Left ventricle myocardium superior (tissue), 1 donor: Measurements from ENCODE around the gene NKD2. TPM values are rescaled to one million over a fixed set of nuclear protein-coding genes. Genes with fewer than 3 reads are reported as not detected.
"Not testable (repeated sequence)": the region's sequence is repeated elsewhere in the genome, so short reads cannot be mapped to it uniquely, and the experiment has no call there.

ENCODE experiments used
- ATAC-seq: fragments of 200-7000 bp; cut with Tn5 transposase; one replicate; pipeline ENCODE4 v1.9.1; 2020; ENCODE audit warnings: mild to moderate bottlenecking, moderate library complexity
- DNase-seq: peaks from one replicate; pipeline ENCODE4 v3.0.0-alpha.2; 2020
- intact Hi-C: fragments of 100-400 bp; cut with micrococcal nuclease; formaldehyde crosslinking; loops from one replicate; pipeline ENCODE4 v1.11.0; 2022
- total RNA-seq: library from RNA; stranded (reverse); fragmentation: NEBNext Ultra II Directional; extraction: Animal tissue kit (Norgen Biotek cat#: 25700); gene quantifications from one replicate; pipeline ENCODE4 v1.2.1, GENCODE V29; 2021
- donor health status: DM: no; HTN: yes; CAD: no; lungs with severe emphysema.

The NKD2 gene
- total RNA-seq, 1 donor from 2014 or later = 3.4 TPM

GRCh38 chr5:1059884-1060263, 51.3 kb downstream of the NKD2 start:
- no peak for ATAC-seq
- intact Hi-C loops = no loop called here
- no peak for DNase-seq

- intact Hi-C loops = no loop called here
- DNase-seq (no peak), ATAC-seq (no peak)
Measured at GRCh38 chr5:1060535-1060981, 52.0 kb downstream of the NKD2 start.

DNA sequence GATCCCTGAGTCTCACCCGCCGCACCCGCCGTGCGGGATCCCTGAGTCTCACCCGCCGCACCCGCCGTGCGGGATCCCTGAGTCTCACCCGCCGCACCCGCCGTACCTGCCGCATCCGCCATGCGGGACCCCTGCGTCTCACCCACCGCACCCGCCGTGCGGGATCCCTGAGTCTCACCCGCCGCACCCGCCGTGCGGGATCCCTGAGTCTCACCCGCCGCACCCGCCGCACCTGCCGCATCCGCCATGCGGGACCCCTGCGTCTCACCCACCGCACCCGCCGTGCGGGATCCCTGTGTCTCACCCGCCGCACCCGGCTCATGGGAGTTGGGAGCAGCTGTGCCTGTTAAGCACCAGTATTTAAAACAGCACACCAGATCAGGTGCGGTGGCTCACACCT, 52.7 kb downstream of the NKD2 start:
- DNase-seq, intact Hi-C loops, ATAC-seq: not testable (repeated sequence)

- no peak for ATAC-seq
- intact Hi-C loops = no loop called here
- no peak for DNase-seq
Measured at GRCh38 chr5:1061916-1062315, 53.3 kb downstream of the NKD2 start.

- ATAC-seq (no peak), DNase-seq (no peak)
- intact Hi-C loops = no loop called here
Measured at GRCh38 chr5:1062761-1063568, 54.4 kb downstream of the NKD2 start.

GRCh38 chr5:1063661-1064382, 55.2 kb downstream of the NKD2 start:
- ATAC-seq (no peak), DNase-seq (peak; percentile 34)
- intact Hi-C loops = no loop called here

GRCh38 chr5:1064383-1065142, 56.0 kb downstream of the NKD2 start:
- ATAC-seq = no peak
- no peak for DNase-seq
- intact Hi-C loops = no loop called here

- DNase-seq (no peak), ATAC-seq (no peak)
- intact Hi-C loops = no loop called here
Measured at GRCh38 chr5:1065143-1065750, 56.6 kb downstream of the NKD2 start.

GRCh38 chr5:1065891-1066650, 57.5 kb downstream of the NKD2 start:
- ATAC-seq = no peak
- no peak for DNase-seq
- intact Hi-C loops = no loop called here

- intact Hi-C loops = no loop called here
- DNase-seq (no peak), ATAC-seq (no peak)
Measured at GRCh38 chr5:1066676-1067075, 58.1 kb downstream of the NKD2 start.

DNA sequence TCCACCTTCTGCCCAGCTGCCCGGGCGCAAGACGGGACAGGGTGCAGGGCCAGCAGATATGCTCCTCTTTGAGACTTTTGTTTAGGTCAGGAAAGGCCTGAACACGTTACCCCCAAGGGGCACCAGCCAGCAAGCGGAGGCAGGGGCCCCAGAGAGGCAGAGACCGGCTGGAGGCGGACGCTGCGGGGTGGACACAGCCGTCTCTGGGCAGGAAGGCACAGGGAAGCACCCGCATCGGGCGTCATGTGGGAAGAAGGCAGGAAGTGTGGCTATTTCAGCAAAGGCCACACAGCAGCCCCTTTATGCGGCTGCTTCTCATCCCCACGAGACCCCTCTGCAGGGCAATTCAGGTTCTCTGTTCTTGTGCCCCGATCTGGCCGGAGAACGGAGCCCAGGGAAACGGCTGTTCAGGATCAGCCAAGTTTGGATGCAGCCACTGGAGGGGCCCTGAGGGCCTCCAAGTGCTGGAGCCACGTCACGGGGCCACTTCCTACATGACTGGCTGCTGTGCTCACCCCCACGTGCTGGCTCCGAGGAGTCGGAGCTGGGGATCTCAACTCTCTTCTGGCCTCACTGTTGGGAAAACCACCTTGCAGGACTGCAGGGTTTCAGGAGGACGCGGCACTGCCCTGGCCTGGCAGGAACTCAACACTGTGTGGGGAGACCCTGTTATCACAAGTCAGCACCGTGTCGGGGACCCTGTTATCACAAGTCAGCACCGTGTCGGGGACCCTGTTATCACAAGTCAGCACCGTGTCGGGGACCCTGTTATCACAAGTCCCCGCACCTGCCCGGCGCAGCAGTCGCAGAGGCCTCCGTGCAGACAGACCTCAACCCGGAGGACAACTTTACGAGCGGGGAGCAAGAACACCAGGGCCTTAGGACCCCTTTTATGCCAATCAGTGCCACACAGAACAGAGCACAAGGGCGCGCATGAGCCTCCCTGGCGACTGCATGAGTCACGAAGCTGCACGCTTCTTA, 58.8 kb downstream of the NKD2 start:
- intact Hi-C loops = no loop called here
- ATAC-seq (peak; percentile 57), DNase-seq (peak; percentile 51)

DNA sequence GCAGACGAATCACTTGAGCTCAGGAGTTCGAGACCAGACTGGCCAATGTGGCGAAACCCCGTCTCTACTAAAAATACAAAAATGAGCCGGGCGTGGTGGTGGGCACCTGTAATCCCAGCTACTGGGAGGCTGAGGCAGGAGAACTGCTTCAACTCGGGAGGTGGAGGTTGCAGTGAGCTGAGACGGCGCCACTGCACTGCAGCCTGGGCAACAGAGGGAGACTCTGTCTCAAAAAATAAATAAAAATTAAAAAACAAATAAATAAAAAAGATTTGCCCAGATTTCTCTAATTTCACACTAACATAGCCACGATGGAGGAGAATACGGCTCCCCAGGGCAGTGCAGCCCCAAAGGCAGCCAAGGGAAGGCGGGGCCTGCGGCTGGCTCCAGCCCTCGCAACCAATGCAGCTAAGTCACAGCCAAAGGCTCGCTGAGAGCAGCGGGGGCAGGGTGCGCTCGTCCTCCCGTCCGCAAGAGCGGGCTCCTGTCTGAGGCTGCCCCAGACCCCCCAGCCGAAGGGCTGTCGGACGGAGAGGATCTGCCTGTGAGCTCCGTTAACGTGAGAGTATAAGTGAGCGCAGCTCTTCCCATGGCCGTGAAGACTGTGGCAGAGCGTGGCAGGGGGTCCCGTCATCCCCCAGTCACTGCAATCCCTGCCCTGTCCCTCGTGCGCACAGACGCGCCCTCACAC, 59.7 kb downstream of the NKD2 start:
- peak; percentile 86 for DNase-seq
- intact Hi-C loops = no loop called here
- peak; percentile 93 for ATAC-seq

DNA sequence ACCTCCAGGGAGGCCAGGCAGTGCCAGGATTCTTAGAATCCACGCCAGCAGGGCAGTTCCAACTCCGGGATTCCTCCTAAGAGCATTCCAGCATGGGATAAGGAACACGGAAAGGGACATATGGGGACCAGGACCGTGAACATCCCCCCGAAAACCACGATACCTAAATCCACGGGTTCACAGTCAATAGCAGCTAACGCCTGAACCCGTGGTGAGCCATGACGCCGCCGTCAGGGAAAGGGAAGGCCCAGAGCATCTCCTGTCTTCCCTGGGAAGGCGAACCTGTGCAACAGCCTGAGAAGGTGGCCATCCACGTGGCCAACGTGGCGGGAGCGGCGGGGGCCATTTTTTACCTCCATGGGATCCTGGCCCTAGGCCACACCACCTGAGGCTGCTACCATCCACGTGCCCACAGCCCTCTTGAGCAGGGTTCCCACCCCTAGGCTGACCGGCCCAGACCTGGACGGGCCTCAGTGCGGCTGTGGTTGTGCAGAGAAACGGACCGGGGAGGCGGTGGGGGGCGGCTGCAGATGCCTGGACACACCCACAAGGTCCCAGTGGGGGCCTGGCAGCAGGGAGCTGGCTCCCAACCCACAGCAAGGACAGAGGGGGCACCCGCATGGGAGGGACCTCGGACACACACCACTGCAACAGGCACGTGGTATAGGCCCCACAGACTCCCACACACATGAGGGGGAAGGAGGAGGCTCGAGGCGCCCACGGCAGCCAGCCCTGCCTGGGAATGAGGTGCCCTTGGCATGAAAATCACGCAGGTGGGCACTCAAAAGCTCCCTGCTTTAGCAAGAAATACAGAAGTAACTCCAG, 60.5 kb downstream of the NKD2 start:
- DNase-seq = peak; percentile 27
- intact Hi-C loops = no loop called here

DNA sequence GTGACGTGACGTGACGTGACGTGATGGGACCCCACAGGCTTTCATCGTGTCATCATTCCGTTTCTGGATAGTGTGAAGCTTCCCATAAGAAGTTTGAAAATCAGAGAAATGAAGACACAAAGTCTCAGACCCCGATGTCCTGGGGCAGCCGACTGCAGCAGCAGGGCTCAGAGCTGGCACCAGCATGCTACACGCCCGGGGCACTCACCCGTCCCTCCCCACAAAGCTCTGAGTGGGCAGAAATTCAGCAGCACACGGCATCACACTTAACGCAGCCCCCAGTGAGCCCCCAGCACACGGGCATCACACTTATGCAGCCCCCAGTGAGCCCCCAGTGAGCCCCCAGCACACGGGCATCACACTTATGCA, 61.1 kb downstream of the NKD2 start:
- intact Hi-C loops = no loop called here
- DNase-seq (no peak), ATAC-seq (no peak)

More for the DNA sequence above, 60.5 kb downstream of the NKD2 start:
- ATAC-seq = peak; percentile 17

- no peak for DNase-seq
Measured at GRCh38 chr5:1073239-1074102, 64.9 kb downstream of the NKD2 start.

More at GRCh38 chr5:1073239-1074102, 64.9 kb downstream of the NKD2 start:
- no peak for ATAC-seq
- intact Hi-C loops = no loop called here
